Ovary (tissue), 3 donors: Measurements from ENCODE around the gene NPR1.

ENCODE experiments used
- POLR2A ChIP-seq: fragments of 450-650 bp; IDR thresholded peaks from one replicate; pipeline ENCODE4 v1.6.1; 2017; ENCODE audit warnings: antibody characterized with exemption, mild to moderate bottlenecking, moderate library complexity
- TF ChIP-seq, protein P1 (sequence below), 3 donors: fragments of 450-650 bp in 2 of 3; fragments of 200-600 bp in 1 of 3; IDR thresholded peaks; one replicate each; pipeline versions ENCODE4 v1.5.1 to v1.8.0; 2016 to 2022; ENCODE audit warnings: antibody characterized with exemption in 3 of 3, mild to moderate bottlenecking in 1 of 3
- donor health status: DM: no; HTN: no; CAD: no.

DNA sequence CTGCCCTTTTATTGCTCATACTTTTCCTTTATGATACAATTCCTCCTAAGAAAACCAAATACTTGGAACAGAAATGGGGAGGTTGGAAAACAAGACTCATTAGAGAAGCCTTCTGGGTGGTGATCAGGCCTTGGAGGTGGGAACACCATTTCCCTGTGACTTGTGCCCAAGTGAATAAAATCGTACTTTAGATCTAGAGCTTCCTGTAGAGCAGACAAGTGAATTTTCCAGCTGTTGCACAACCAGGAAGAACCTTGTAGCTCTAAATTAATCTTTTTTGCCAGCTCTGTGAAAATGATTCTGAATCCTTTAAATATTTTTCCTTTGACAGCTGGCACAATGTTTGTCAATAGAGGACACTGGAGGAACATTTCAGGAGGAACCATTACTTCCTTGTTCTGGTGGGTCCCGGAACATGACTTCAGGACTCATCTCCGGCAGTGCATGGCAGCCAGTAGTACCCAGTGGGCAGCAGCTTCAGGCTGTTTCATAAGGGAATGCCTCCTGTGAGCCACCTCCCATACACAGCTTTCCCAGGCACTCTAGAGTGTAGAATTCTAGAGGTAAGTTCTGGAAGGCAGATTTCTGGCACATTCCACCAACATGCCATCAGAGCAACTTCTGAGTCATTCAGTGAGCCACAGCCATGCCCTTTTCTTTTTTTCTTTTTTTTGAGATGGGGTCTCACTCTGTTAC is 25.5 kb upstream of the NPR1 start:
- TF ChIP-seq POLR2A = no peak
- TF ChIP-seq, protein P1, sequence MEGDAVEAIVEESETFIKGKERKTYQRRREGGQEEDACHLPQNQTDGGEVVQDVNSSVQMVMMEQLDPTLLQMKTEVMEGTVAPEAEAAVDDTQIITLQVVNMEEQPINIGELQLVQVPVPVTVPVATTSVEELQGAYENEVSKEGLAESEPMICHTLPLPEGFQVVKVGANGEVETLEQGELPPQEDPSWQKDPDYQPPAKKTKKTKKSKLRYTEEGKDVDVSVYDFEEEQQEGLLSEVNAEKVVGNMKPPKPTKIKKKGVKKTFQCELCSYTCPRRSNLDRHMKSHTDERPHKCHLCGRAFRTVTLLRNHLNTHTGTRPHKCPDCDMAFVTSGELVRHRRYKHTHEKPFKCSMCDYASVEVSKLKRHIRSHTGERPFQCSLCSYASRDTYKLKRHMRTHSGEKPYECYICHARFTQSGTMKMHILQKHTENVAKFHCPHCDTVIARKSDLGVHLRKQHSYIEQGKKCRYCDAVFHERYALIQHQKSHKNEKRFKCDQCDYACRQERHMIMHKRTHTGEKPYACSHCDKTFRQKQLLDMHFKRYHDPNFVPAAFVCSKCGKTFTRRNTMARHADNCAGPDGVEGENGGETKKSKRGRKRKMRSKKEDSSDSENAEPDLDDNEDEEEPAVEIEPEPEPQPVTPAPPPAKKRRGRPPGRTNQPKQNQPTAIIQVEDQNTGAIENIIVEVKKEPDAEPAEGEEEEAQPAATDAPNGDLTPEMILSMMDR (IDR thresholded peaks at IDR 0.05) = no peak
